BJ (cell line): ENCODE data around the gene RAPGEF1. TPM values are rescaled to one million over a fixed set of nuclear protein-coding genes. Genes with fewer than 3 reads are reported as not detected.

Source experiments
- CTCF ChIA-PET: fragments of 350-600 bp; formaldehyde crosslinking; extraction: SDS; loops from one replicate; lab custom pipeline; 2021; ENCODE audit warnings: antibody characterized with exemption, inconsistent platforms; lab: Yijun Ruan, JAX
- POLR2A ChIA-PET: fragments of 300-600 bp; sonication (Branson Sonifier 250); formaldehyde crosslinking; extraction: SDS; loops from one replicate; lab custom pipeline; 2021; ENCODE audit warnings: antibody characterized with exemption; lab: Charles Lee
- DNase-seq: peaks from one replicate; pipeline ENCODE4 v3.0.0-alpha.2; 2011; ENCODE audit warnings: low read depth
- H3K27me3 ChIP-seq: 2 replicates; pipeline ENCODE4 v1.6.0; 2011; ENCODE audit warnings: low read length; ENCODE audit not compliant: control insufficient read depth, insufficient read depth
- H3K36me3 ChIP-seq: 2 replicates; pipeline ENCODE4 v1.5.1; 2011; ENCODE audit warnings: low read length; ENCODE audit not compliant: control insufficient read depth, insufficient read depth
- H3K4me3 ChIP-seq: 2 replicates; pipeline ENCODE4 v1.5.1; 2011; ENCODE audit warnings: low read depth, mild to moderate bottlenecking, control low read depth, low read length
- polyA plus RNA-seq: library from polyadenylated mRNA; depleted of rRNA; stranded (reverse); fragments of >200 nt; gene quantifications from 2 replicates; pipeline ENCODE4 v1.2.3, GENCODE V29; 2011
- TF ChIP-seq, protein P1 (sequence below): IDR thresholded peaks from 2 replicates; pipeline ENCODE4 v1.5.1; 2011; ENCODE audit warnings: low read depth, mild to moderate bottlenecking, control low read depth, inconsistent platforms, low read length, moderate library complexity; ENCODE audit not compliant: insufficient read depth

The RAPGEF1 gene
- polyA plus RNA-seq, 1 experiment = 31.6 TPM

DNA sequence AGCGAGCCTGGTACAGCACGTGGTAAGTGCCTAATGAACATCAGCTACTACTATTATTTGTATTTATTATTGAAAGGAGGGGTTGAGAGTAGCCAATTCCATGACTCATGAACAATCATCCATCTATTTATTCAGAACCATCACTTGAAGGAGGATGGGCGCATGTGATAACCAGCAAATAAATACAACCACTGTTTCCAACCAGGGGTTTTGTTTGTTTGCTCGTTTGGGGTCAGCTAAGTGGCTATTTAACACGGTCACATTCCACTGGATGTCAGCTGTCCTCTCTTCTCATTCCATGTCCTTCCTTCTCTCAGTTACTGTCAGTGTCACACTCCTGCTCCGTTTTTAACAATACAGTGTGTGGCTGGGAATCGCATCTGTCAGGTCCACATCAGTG lies 8.6 kb downstream of the RAPGEF1 start:
- ChIA-PET CTCF (interaction anchor here (0.9 to 2.0 kb wide), 7 partner anchors 9 to 139 kb away, joined by 3 to 7 read pairs (median 4); partner anchors contain the start of gene RAPGEF1), POLR2A (no interaction called here)
- no peak overlapping the region for H3K4me3 ChIP-seq
- TF ChIP-seq, protein P1, sequence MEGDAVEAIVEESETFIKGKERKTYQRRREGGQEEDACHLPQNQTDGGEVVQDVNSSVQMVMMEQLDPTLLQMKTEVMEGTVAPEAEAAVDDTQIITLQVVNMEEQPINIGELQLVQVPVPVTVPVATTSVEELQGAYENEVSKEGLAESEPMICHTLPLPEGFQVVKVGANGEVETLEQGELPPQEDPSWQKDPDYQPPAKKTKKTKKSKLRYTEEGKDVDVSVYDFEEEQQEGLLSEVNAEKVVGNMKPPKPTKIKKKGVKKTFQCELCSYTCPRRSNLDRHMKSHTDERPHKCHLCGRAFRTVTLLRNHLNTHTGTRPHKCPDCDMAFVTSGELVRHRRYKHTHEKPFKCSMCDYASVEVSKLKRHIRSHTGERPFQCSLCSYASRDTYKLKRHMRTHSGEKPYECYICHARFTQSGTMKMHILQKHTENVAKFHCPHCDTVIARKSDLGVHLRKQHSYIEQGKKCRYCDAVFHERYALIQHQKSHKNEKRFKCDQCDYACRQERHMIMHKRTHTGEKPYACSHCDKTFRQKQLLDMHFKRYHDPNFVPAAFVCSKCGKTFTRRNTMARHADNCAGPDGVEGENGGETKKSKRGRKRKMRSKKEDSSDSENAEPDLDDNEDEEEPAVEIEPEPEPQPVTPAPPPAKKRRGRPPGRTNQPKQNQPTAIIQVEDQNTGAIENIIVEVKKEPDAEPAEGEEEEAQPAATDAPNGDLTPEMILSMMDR = no peak
- H3K36me3 ChIP-seq = no peaks in the 10 kb centered on the region
- DNase-seq = no peak
- no peaks in the 10 kb centered on the region for H3K27me3 ChIP-seq

- POLR2A ChIA-PET = no interaction called here
- TF ChIP-seq, protein P1 = no peak
- no peak for DNase-seq
- H3K36me3 ChIP-seq = no peaks in the 10 kb centered on the region
- H3K4me3 ChIP-seq = no peak overlapping the region
- CTCF ChIA-PET = interaction anchor here (1.2 to 2.0 kb wide), 3 partner anchors 10 to 88 kb away, joined by 6 to 7 read pairs (median 7); no protein-coding TSS in a partner anchor
- no peaks in the 10 kb centered on the region for H3K27me3 ChIP-seq
Observed at GRCh38 chr9:131728961-131729360, 10.9 kb downstream of the RAPGEF1 start.

GRCh38 chr9:131728546-131728910 lies 11.3 kb downstream of the RAPGEF1 start:
- H3K36me3 ChIP-seq = no peaks in the 10 kb centered on the region
- CTCF ChIA-PET = interaction anchor here (1.2 to 1.8 kb wide), 2 partner anchors 9 to 12 kb away, joined by 6 to 7 read pairs; no protein-coding TSS in a partner anchor
- TF ChIP-seq, protein P1 = no peak
- DNase-seq = no peak
- POLR2A ChIA-PET = no interaction called here
- H3K27me3 ChIP-seq = no peaks in the 10 kb centered on the region
- no peak overlapping the region for H3K4me3 ChIP-seq

GRCh38 chr9:131727795-131728545 lies 11.9 kb downstream of the RAPGEF1 start:
- CTCF ChIA-PET = interaction anchor here (0.8 to 1.8 kb wide), 5 partner anchors 9 to 137 kb away, joined by 3 to 7 read pairs (median 4); no protein-coding TSS in a partner anchor
- POLR2A ChIA-PET = no interaction called here
- TF ChIP-seq, protein P1 = no peak
- no peak for DNase-seq
- H3K27me3 ChIP-seq = no peaks in the 10 kb centered on the region
- no peaks in the 10 kb centered on the region for H3K36me3 ChIP-seq
- no peak overlapping the region for H3K4me3 ChIP-seq

GRCh38 chr9:131727184-131727759 lies 12.6 kb downstream of the RAPGEF1 start:
- no peak for DNase-seq
- TF ChIP-seq, protein P1 = no peak
- Histone ChIP-seq H3K36me3 (no peaks in the 10 kb centered on the region), H3K4me3 (no peak overlapping the region), H3K27me3 (no peaks in the 10 kb centered on the region)
- POLR2A ChIA-PET = no interaction called here
- CTCF ChIA-PET = interaction anchor here (0.8 to 1.8 kb wide), 5 partner anchors 8 to 136 kb away, joined by 3 to 6 read pairs (median 4); no protein-coding TSS in a partner anchor
